Measurements from ENCODE around the gene CAMKK1. TPM values are rescaled to one million over a fixed set of nuclear protein-coding genes. Genes with fewer than 3 reads are reported as not detected.

Gene CAMKK1
- total and polyA plus RNA-seq, 4 donors = 3.8 to 14.9 (median 9.4) TPM

DNA sequence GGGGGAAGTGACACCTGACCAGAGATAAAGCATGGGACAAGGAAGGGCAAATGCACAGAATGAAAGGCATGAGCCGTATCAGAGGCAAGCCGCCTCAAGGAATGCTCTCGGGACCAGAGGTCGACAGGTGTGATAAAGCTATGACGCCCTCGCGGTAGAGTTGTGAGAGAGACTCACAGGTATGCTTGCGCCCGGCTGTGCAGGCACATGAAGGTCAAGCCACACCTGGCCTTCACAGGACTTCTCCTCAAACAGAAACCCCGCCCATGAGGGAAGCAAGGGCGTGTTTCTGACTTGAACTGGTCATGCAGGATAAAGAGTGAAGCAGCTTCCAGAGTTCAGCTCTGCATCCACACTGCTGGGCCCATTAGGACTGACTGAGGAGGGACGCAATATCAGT, 54.6 kb downstream of the CAMKK1 start:
- no peak for ATAC-seq (ENCODE audit: insufficient read depth, low FRiP score)
- no peaks in the 10 kb centered on the region for H3K9me3 ChIP-seq (ENCODE audit: control insufficient read depth in 4 of 4, insufficient read depth in 3 of 4, low read length in 3 of 4)

DNA sequence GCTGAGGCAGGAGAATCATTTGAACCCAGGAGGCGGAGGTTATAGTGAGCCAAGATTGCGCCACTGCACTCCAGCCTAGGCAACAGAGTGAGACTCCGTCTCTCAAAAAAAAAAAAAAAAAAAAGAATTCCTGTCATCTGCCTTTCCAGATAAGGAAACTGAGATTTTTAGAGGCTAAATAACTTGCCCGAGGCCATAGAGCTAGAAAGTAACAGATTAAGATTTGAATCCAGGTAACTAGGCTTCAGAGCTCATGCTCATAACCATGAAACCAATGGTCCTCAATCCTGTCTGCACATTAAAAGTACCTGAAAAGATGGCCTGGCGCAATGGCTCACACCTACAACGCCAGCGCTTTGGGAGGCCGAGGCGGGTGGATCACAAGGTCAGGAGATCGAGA, 56.3 kb downstream of the CAMKK1 start:
- no peak overlapping the region for H3K27ac ChIP-seq (ENCODE audit: low read depth in 1 of 2, low read length in 1 of 2)
- no peak overlapping the region for H3K4me3 ChIP-seq
- 81 to 91% methylated on average over 9 to 10 of the region's 10 CpGs for WGBS, 2 donors
- no peaks in the 10 kb centered on the region for H3K9me3 ChIP-seq (ENCODE audit: control insufficient read depth in 4 of 4, insufficient read depth in 3 of 4, low read length in 3 of 4)
- no peaks in the 10 kb centered on the region for H3K27me3 ChIP-seq (ENCODE audit: control insufficient read depth in 3 of 3, insufficient read depth in 3 of 3, low read length in 2 of 3)
- DNase-seq (no peak), ATAC-seq (ENCODE audit: insufficient read depth, low FRiP score) (no peak)
- peaks cover 15 to 43% (median 26%) of the 10 kb centered on the region in 4 donors for H3K36me3 ChIP-seq (ENCODE audit: control insufficient read depth in 4 of 4, insufficient read depth in 4 of 4, low read length in 4 of 4)
- TF ChIP-seq, protein P1, sequence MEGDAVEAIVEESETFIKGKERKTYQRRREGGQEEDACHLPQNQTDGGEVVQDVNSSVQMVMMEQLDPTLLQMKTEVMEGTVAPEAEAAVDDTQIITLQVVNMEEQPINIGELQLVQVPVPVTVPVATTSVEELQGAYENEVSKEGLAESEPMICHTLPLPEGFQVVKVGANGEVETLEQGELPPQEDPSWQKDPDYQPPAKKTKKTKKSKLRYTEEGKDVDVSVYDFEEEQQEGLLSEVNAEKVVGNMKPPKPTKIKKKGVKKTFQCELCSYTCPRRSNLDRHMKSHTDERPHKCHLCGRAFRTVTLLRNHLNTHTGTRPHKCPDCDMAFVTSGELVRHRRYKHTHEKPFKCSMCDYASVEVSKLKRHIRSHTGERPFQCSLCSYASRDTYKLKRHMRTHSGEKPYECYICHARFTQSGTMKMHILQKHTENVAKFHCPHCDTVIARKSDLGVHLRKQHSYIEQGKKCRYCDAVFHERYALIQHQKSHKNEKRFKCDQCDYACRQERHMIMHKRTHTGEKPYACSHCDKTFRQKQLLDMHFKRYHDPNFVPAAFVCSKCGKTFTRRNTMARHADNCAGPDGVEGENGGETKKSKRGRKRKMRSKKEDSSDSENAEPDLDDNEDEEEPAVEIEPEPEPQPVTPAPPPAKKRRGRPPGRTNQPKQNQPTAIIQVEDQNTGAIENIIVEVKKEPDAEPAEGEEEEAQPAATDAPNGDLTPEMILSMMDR (IDR thresholded peaks at IDR 0.05; ENCODE audit: control extremely low read depth, extremely low read depth) = no peak
- H3K9ac ChIP-seq (ENCODE audit: insufficient read depth in 1 of 2, low read length in 2 of 2) = no peak overlapping the region
- peaks cover 0 to 10% (median 0%) of the 10 kb centered on the region in 5 donors for H3K4me1 ChIP-seq (ENCODE audit: control insufficient read depth in 5 of 5, insufficient read depth in 5 of 5, low read length in 5 of 5)

More for the DNA sequence above, 54.6 kb downstream of the CAMKK1 start:
- Histone ChIP-seq H3K4me1 (ENCODE audit: control insufficient read depth in 5 of 5, insufficient read depth in 5 of 5, low read length in 5 of 5) (peaks cover 0 to 10% (median 0%) of the 10 kb centered on the region in 5 donors), H3K27ac (ENCODE audit: low read depth in 1 of 2, low read length in 1 of 2) (no peak overlapping the region), H3K9ac (ENCODE audit: insufficient read depth in 1 of 2, low read length in 2 of 2) (no peak overlapping the region), H3K36me3 (ENCODE audit: control insufficient read depth in 4 of 4, insufficient read depth in 4 of 4, low read length in 4 of 4) (peaks cover 12 to 47% (median 29%) of the 10 kb centered on the region in 4 donors), H3K27me3 (ENCODE audit: control insufficient read depth in 3 of 3, insufficient read depth in 3 of 3, low read length in 2 of 3) (no peaks in the 10 kb centered on the region), H3K4me3 (no peak overlapping the region)
- 87 to 91% methylated on average over 12 of the region's 12 CpGs for WGBS, 2 donors
- DNase-seq = no peak
- TF ChIP-seq, protein P1 (IDR thresholded peaks at IDR 0.05; ENCODE audit: control extremely low read depth, extremely low read depth) = no peak

DNA sequence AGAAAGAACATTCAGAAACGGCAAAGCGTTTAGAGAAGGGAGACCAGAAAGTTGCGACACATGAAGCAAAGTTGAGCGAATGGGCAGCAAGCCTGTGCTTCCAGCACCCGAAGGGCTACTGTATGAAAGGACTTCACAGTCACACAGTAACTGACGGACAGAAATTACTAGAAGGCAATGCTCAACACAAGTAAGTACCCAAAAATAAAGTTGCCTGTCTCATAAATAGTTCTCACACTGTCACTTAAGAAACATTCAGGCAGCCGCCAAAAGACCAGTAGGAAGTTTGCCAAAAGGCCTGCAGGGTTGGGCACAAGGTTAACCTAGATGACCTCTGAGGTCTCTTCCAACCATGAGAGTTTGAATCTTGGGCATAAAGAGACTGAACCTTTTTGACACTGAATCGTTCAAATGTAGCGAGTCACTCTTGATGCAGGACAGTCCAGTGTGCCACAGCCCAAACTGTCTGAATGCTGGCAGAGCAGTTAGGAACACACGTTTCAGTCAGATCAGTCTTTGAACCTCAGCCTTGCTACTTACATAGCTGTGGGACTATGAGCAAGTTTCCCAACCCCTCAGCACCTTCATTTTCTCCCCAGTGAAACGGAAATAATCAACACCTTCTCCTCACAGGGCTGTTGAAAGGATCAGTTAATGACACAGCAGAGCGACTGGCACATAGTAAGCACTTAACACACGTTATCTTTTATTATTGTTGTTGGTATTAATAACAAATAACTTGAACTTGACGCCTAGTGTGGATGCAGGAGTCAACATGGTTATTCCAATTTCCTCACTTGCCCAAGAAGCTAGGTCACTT, 57.2 kb downstream of the CAMKK1 start:
- TF ChIP-seq, protein P1 (IDR thresholded peaks at IDR 0.05; ENCODE audit: control extremely low read depth, extremely low read depth) = no peak
- peaks cover 15 to 43% (median 26%) of the 10 kb centered on the region in 4 donors for H3K36me3 ChIP-seq (ENCODE audit: control insufficient read depth in 4 of 4, insufficient read depth in 4 of 4, low read length in 4 of 4)
- no peak overlapping the region for H3K9ac ChIP-seq (ENCODE audit: insufficient read depth in 1 of 2, low read length in 2 of 2)
- no peaks in the 10 kb centered on the region for H3K27me3 ChIP-seq (ENCODE audit: control insufficient read depth in 3 of 3, insufficient read depth in 3 of 3, low read length in 2 of 3)
- WGBS, 2 donors = 45 to 77% methylated on average over 14 of the region's 14 CpGs
- H3K9me3 ChIP-seq (ENCODE audit: control insufficient read depth in 4 of 4, insufficient read depth in 3 of 4, low read length in 3 of 4) = no peaks in the 10 kb centered on the region
- DNase-seq = no peak
- H3K4me3 ChIP-seq = no peak overlapping the region
- no peak for ATAC-seq (ENCODE audit: insufficient read depth, low FRiP score)
- H3K4me1 ChIP-seq (ENCODE audit: control insufficient read depth in 5 of 5, insufficient read depth in 5 of 5, low read length in 5 of 5) = peaks cover 0 to 10% (median 0%) of the 10 kb centered on the region in 5 donors
- H3K27ac ChIP-seq (ENCODE audit: low read depth in 1 of 2, low read length in 1 of 2) = peak overlapping the region in 1 of 2 donors; percentile 82
